Peyer's patch (tissue), 4 donors: ENCODE measurements around the gene KDM4C.

ENCODE experiments used
- POLR2A ChIP-seq, 2 donors: fragments of 450-650 bp; IDR thresholded peaks; one replicate each; pipeline ENCODE4 v1.5.1; 2017; ENCODE audit warnings: antibody characterized with exemption in 2 of 2, mild to moderate bottlenecking in 2 of 2, moderate library complexity in 2 of 2
- TF ChIP-seq, protein P1 (sequence below), 6 experiments: fragments of 450-650 bp in 4 of 6; fragments of 200-600 bp in 2 of 6; sonication (generic) in 1 of 6; IDR thresholded peaks; one replicate each; pipeline ENCODE4 v1.5.1; 2017 to 2019; ENCODE audit warnings: antibody characterized with exemption in 6 of 6, mild to moderate bottlenecking in 3 of 6, moderate library complexity in 1 of 6

DNA sequence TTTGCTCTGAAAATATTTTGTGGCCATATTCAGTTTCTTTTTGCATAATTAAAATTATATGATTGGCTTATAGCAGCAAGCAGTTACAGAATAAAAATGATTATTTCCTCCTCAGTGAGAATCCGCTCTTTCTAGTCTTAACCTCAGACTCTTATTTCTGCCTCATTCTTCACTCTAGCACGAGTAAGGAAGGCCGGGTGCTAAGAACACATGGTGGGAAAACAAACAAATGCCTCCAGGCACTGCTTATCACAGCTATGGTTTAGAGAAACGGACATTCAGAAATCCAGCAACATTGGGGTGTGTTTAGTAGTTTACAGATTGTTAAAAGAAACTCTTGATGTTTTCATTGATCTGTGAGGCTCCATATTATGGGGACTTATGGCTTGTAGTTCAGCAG, 168.7 kb downstream of the KDM4C start:
- TF ChIP-seq, protein P1, sequence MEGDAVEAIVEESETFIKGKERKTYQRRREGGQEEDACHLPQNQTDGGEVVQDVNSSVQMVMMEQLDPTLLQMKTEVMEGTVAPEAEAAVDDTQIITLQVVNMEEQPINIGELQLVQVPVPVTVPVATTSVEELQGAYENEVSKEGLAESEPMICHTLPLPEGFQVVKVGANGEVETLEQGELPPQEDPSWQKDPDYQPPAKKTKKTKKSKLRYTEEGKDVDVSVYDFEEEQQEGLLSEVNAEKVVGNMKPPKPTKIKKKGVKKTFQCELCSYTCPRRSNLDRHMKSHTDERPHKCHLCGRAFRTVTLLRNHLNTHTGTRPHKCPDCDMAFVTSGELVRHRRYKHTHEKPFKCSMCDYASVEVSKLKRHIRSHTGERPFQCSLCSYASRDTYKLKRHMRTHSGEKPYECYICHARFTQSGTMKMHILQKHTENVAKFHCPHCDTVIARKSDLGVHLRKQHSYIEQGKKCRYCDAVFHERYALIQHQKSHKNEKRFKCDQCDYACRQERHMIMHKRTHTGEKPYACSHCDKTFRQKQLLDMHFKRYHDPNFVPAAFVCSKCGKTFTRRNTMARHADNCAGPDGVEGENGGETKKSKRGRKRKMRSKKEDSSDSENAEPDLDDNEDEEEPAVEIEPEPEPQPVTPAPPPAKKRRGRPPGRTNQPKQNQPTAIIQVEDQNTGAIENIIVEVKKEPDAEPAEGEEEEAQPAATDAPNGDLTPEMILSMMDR (IDR thresholded peaks at IDR 0.05): no peak
- no peak for TF ChIP-seq POLR2A (IDR thresholded peaks at IDR 0.05)
